HepG2 (cell line): ENCODE data around the gene MADD. TPM values are rescaled to one million over a fixed set of nuclear protein-coding genes. Genes with fewer than 3 reads are reported as not detected.
A peak's percentile ranks its signal among the peaks of the same experiment; 100 is the strongest.

ENCODE experiments used
- ATAC-seq: fragments of 200-7000 bp; cut with Tn5 transposase; 3 replicates; pipeline ENCODE4 v1.9.1; 2020; ENCODE audit warnings: mild to moderate bottlenecking, moderate library complexity
- BruUV-seq: library from RNA; stranded (reverse); fragments of 400-500 nt; replicated peaks from 2 replicates; lab custom pipeline; 2021; lab: Mats Ljungman, UMichigan
- CTCF ChIA-PET: fragments of 300-600 bp; formaldehyde crosslinking; extraction: SDS; loops from one replicate; lab custom pipeline; 2021; ENCODE audit warnings: low total read pairs, inconsistent platforms, low intra/inter-chr PET ratio; lab: Yijun Ruan, JAX
- POLR2A ChIA-PET: fragments of 350-600 bp; sonication (Branson Sonifier 250); formaldehyde crosslinking; loops from one replicate; lab custom pipeline; 2020; ENCODE audit warnings: antibody characterized with exemption, inconsistent platforms; lab: Yijun Ruan, JAX
- DNase-seq: peaks from one replicate; pipeline ENCODE4 v3.0.0-alpha.2; 2015; ENCODE audit warnings: low spot score
- FAIRE-seq: peaks from 3 replicates; lab custom pipeline; 2011; peaks lifted over from hg19 to GRCh38; lab: Jason Lieb, UNC
- H2AFZ ChIP-seq: one replicate; pipeline ENCODE4 v1.6.1; 2011; ENCODE audit warnings: low read length, inconsistent platforms
- H3K27ac ChIP-seq: fragments of 300-600 bp; 3 replicates; pipeline ENCODE4 v1.8.0; 2011; ENCODE audit warnings: mixed run types, mild to moderate bottlenecking, mixed read lengths, low read length, inconsistent platforms; ENCODE audit not compliant: insufficient read depth; ENCODE audit errors: extremely low read length
- H3K27me3 ChIP-seq, 2 experiments: fragments of 200-600 bp in 1 of 2; 2 replicates in 1 of 2; 3 replicates in 1 of 2; pipeline versions ENCODE4 v1.6.0 to v1.8.0; 2011; ENCODE audit warnings: low read length in 2 of 2, mild to moderate bottlenecking in 2 of 2, moderate library complexity in 2 of 2, inconsistent platforms in 1 of 2; ENCODE audit not compliant: insufficient read depth in 2 of 2, control insufficient read depth in 1 of 2
- H3K36me3 ChIP-seq, 2 experiments: fragments of 200-600 bp in 1 of 2; replicated peaks in 1 of 2; 2 replicates in 1 of 2; 3 replicates in 1 of 2; pipeline versions ENCODE4 v1.5.1 to v1.8.0; 2011; ENCODE audit warnings: low read length in 2 of 2, inconsistent platforms in 1 of 2; ENCODE audit not compliant: insufficient read depth in 2 of 2, control insufficient read depth in 1 of 2
- H3K4me1 ChIP-seq: 2 replicates; pipeline ENCODE4 v1.5.1; 2012; ENCODE audit warnings: low read length, inconsistent platforms; ENCODE audit not compliant: insufficient read depth
- H3K4me2 ChIP-seq: 2 replicates; pipeline ENCODE4 v1.6.0; 2011; ENCODE audit warnings: low read depth, low read length, inconsistent platforms
- H3K4me3 ChIP-seq, 3 experiments: fragments of 200-600 bp in 1 of 3; sonication (generic), shearing (Covaris generic) in 1 of 3; replicated peaks in 1 of 3; 2 replicates each; pipeline ENCODE4 v1.5.1; 2011 to 2016; ENCODE audit warnings: low read length in 3 of 3, inconsistent platforms in 2 of 3, low read depth in 2 of 3, mild to moderate bottlenecking in 2 of 3, control low read depth in 1 of 3, mixed read lengths in 1 of 3; ENCODE audit not compliant: insufficient read depth in 1 of 3
- H3K79me2 ChIP-seq: one replicate; pipeline ENCODE4 v1.6.1; 2011; ENCODE audit warnings: low read length, inconsistent platforms; ENCODE audit not compliant: insufficient read depth
- H3K9ac ChIP-seq: 2 replicates; pipeline ENCODE4 v1.6.0; 2011; ENCODE audit warnings: mild to moderate bottlenecking, low read depth, low read length, inconsistent platforms; ENCODE audit not compliant: insufficient read depth
- H3K9me3 ChIP-seq: 2 replicates; pipeline ENCODE4 v1.5.1; 2012; ENCODE audit warnings: mild to moderate bottlenecking, low read length
- H4K20me1 ChIP-seq: 2 replicates; pipeline ENCODE4 v1.6.0; 2011; ENCODE audit warnings: inconsistent platforms, mild to moderate bottlenecking, low read length, moderate library complexity; ENCODE audit not compliant: insufficient read depth
- ATRX ChIP-seq: sonication (generic); formaldehyde crosslinking; IDR thresholded peaks from 2 replicates; pipeline ENCODE4 v1.4.0; 2020; ENCODE audit warnings: missing genetic modification reagents, borderline replicate concordance
- BRF2 ChIP-seq: sonication (generic); formaldehyde crosslinking; IDR thresholded peaks from 2 replicates; pipeline ENCODE4 v1.8.1; 2022; ENCODE audit warnings: mild to moderate bottlenecking, missing genetic modification reagents
- ESRRA ChIP-seq: sonication (generic); formaldehyde crosslinking; IDR thresholded peaks from 2 replicates; pipeline ENCODE4 v1.5.1; 2020; ENCODE audit warnings: mild to moderate bottlenecking, low read depth, missing genetic modification reagents
- PAXIP1 ChIP-seq: sonication (generic); formaldehyde crosslinking; conservative IDR thresholded peaks from 2 replicates; pipeline ENCODE4 v1.4.0; 2020; ENCODE audit warnings: mild to moderate bottlenecking, missing genetic modification reagents, moderate library complexity
- ZNF138 ChIP-seq: sonication (generic); formaldehyde crosslinking; IDR thresholded peaks from 2 replicates; pipeline ENCODE4 v1.5.0; 2020; ENCODE audit warnings: mild to moderate bottlenecking, low read depth, missing genetic modification reagents
- ZNF331 ChIP-seq: sonication (generic); formaldehyde crosslinking; IDR thresholded peaks from 2 replicates; pipeline ENCODE4 v1.4.0; 2020; ENCODE audit warnings: missing genetic modification reagents
- WGBS: methylation state at CpG from one replicate; pipeline ENCODE4 v1.1.6; 2017; ENCODE audit warnings: low lambda C conversion rate; 5-methylcytosine and 5-hydroxymethylcytosine counted together
- in situ Hi-C: cut with HindIII; loops from 2 replicates; pipeline ENCODE4 v1.10.0; 2017; ENCODE audit warnings: low pct_unique_long_range_greater_than_20kb; ENCODE audit not compliant: extremely low pct_ligation_motif_present
- intact Hi-C: fragments of 100-400 bp; cut with micrococcal nuclease; formaldehyde crosslinking; loops from one replicate; pipeline ENCODE4 v1.10.0; 2022; ENCODE audit not compliant: unreplicated experiment
- polyA plus RNA-seq, 8 experiments: library from polyadenylated mRNA; depleted of rRNA in 3 of 8; stranded (reverse) in 7 of 8; unstranded in 1 of 8; fragments of >200 nt; fragmentation: Illumina TruSeq in 4 of 8; extraction: Trizol in 4 of 8; gene quantifications; 2 replicates each; pipeline versions ENCODE4 v1.2.1 to v1.2.3, GENCODE V29; 2011 to 2016; ENCODE audit warnings: low read depth in 4 of 8, missing spikeins in 1 of 8, mixed read lengths in 1 of 8; ENCODE audit not compliant: insufficient read depth in 1 of 8
- total RNA-seq, 5 experiments: library from RNA; depleted of rRNA; stranded (reverse); fragments of >200 nt; fragmentation: Illumina TruSeq; extraction: Trizol; gene quantifications; 2 replicates each; pipeline ENCODE4 v1.2.3, GENCODE V29; 2016; ENCODE audit warnings: low read depth in 1 of 5
- TF ChIP-seq, protein P1 (sequence below), 2 experiments: sonication (generic) in 1 of 2; formaldehyde crosslinking in 1 of 2; IDR thresholded peaks; 2 replicates each; pipeline versions ENCODE4 v1.6.1 to v1.9.0; 2014 to 2022; ENCODE audit warnings: antibody characterized with exemption in 1 of 2, borderline replicate concordance in 1 of 2, inconsistent platforms in 1 of 2, low read depth in 1 of 2, missing genetic modification reagents in 1 of 2
- TF ChIP-seq, protein P2 (sequence below): sonication (generic); formaldehyde crosslinking; IDR thresholded peaks from 2 replicates; pipeline ENCODE4 v1.4.0; 2020; ENCODE audit warnings: missing genetic modification reagents; ENCODE audit errors: not compliant biosample characterization

MADD gene
- total and polyA plus RNA-seq, 2 of the 13 experiments (the other 11 are each of a cell fraction or from before 2014, with no cell fraction given) = 18.0 to 29.2 TPM

DNA sequence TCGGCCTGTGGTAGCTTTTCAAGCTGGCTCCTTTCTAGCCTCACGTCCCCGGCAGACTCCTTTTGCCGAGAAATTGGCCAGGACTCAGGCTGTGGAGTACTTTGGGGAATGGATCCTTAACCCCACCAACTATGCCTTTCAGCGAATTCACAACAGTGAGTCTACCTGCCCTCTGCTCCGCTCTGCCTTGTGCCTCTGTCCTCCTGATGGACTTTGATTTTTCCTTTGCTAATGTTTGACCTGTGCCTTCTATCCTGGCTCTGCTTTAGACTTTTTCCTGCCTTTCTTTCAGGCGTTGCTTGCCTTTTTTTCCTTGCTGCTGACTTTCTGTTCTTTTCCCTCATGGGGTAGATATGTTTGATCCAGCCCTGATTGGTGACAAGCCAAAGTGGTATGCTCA lies 12.5 kb downstream of the MADD start (continued):
- peak; percentile 53 for TF ChIP-seq PAXIP1 (CRISPR knock-in tag)

DNA sequence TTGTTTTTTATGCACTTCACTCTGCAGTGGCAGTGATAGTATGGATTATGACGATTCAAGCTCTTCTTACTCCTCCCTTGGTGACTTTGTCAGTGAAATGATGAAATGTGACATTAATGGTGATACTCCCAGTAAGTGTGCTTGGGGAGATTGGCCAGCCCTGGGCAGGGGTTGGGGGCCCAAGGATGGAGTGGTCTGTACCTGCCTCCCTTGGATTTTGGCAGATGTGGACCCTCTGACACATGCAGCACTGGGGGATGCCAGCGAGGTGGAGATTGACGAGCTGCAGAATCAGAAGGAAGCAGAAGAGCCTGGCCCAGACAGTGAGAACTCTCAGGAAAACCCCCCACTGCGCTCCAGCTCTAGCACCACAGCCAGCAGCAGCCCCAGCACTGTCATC lies 14.2 kb downstream of the MADD start:
- Histone ChIP-seq H3K4me3 (no peak overlapping the region), H3K9ac (no peak overlapping the region), H3K79me2 (no peaks in the 10 kb centered on the region), H2AFZ (no peak overlapping the region), H3K4me2 (no peak overlapping the region), H3K4me1 (peaks cover 9% of the 10 kb centered on the region), H3K9me3 (no peaks in the 10 kb centered on the region), H3K36me3 (peaks cover 43 to 71% of the 10 kb centered on the region in 2 experiments), H3K27ac (no peak overlapping the region), H3K27me3 (no peaks in the 10 kb centered on the region), H4K20me1 (no peaks in the 10 kb centered on the region)
- ChIA-PET POLR2A (no interaction called here), CTCF (no interaction called here)
- DNase-seq (no peak), ATAC-seq (no peak), FAIRE-seq (no peak)
- in situ Hi-C loops (no loop called here), intact Hi-C loops (no loop called here)
- no TSS peak for BruUV-seq
- WGBS = over 99% methylated on average over 4 of the region's 4 CpGs
- TF ChIP-seq, protein P1, sequence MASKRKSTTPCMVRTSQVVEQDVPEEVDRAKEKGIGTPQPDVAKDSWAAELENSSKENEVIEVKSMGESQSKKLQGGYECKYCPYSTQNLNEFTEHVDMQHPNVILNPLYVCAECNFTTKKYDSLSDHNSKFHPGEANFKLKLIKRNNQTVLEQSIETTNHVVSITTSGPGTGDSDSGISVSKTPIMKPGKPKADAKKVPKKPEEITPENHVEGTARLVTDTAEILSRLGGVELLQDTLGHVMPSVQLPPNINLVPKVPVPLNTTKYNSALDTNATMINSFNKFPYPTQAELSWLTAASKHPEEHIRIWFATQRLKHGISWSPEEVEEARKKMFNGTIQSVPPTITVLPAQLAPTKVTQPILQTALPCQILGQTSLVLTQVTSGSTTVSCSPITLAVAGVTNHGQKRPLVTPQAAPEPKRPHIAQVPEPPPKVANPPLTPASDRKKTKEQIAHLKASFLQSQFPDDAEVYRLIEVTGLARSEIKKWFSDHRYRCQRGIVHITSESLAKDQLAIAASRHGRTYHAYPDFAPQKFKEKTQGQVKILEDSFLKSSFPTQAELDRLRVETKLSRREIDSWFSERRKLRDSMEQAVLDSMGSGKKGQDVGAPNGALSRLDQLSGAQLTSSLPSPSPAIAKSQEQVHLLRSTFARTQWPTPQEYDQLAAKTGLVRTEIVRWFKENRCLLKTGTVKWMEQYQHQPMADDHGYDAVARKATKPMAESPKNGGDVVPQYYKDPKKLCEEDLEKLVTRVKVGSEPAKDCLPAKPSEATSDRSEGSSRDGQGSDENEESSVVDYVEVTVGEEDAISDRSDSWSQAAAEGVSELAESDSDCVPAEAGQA (IDR thresholded peaks at IDR 0.05; ENCODE audit: low read depth) = no peak
- TF ChIP-seq, protein P1 (CRISPR knock-in tag; IDR thresholded peaks at IDR 0.05; ENCODE audit: borderline replicate concordance) = no peak
- no peak for TF ChIP-seq ZNF138 (CRISPR knock-in tag)
- no peak for TF ChIP-seq ZNF331
- TF ChIP-seq, protein P2, sequence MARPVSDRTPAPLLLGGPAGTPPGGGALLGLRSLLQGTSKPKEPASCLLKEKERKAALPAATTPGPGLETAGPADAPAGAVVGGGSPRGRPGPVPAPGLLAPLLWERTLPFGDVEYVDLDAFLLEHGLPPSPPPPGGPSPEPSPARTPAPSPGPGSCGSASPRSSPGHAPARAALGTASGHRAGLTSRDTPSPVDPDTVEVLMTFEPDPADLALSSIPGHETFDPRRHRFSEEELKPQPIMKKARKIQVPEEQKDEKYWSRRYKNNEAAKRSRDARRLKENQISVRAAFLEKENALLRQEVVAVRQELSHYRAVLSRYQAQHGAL (CRISPR knock-in tag) = no peak
- no peak for TF ChIP-seq ESRRA (CRISPR knock-in tag)
- no peak for TF ChIP-seq ATRX (CRISPR knock-in tag)
- TF ChIP-seq BRF2 (CRISPR knock-in tag) = no peak
